Activated CD4-positive, alpha-beta T cell treated with anti-CD3 and anti-CD28 coated beads, Interleukin-2, amount 10 ng/mL, durations not matched to agents 7 days and 5 days (primary cell): ENCODE results near the gene FYN. TPM values are rescaled to one million over a fixed set of nuclear protein-coding genes. Genes with fewer than 3 reads are reported as not detected.
A peak's percentile ranks its signal among the peaks of the same experiment; 100 is the strongest.

Experiments
- CTCF ChIA-PET: fragments of 350-600 bp; sonication (Branson Sonifier 250); formaldehyde crosslinking; loops from one replicate; lab custom pipeline; 2021; ENCODE audit warnings: antibody characterized with exemption; lab: Charles Lee
- POLR2A ChIA-PET: fragments of 350-600 bp; sonication (Branson Sonifier 250); formaldehyde crosslinking; loops from one replicate; lab custom pipeline; 2021; ENCODE audit warnings: antibody characterized with exemption; lab: Charles Lee
- DNase-seq: peaks from one replicate; pipeline ENCODE4 v3.0.0-alpha.2; 2020
- H3K27ac Mint-ChIP-seq: one replicate; pipeline ENCODE4 v1.8.0; 2021; ENCODE audit warnings: mild to moderate bottlenecking, moderate library complexity, mixed read lengths
- H3K27me3 Mint-ChIP-seq: one replicate; pipeline ENCODE4 v1.8.0; 2021; ENCODE audit warnings: mixed read lengths
- H3K36me3 Mint-ChIP-seq: one replicate; pipeline ENCODE4 v1.8.0; 2021; ENCODE audit warnings: low read depth, mixed read lengths
- H3K4me1 Mint-ChIP-seq: one replicate; pipeline ENCODE4 v1.8.0; 2021; ENCODE audit warnings: mixed read lengths
- H3K4me3 Mint-ChIP-seq: one replicate; pipeline ENCODE4 v1.8.0; 2021; ENCODE audit warnings: mild to moderate bottlenecking, moderate library complexity, mixed read lengths
- H3K9me3 Mint-ChIP-seq: one replicate; pipeline ENCODE4 v1.8.0; 2021; ENCODE audit warnings: mixed read lengths
- total RNA-seq, 2 experiments: library from RNA; stranded (reverse); gene quantifications; one replicate each; pipeline ENCODE4 v1.2.3, GENCODE V29; 2021

FYN gene
- total RNA-seq, 2 experiments from 2014 or later = 179 to 225 TPM

- Mint-ChIP-seq H3K27me3 (no peaks in the 10 kb centered on the region), H3K36me3 (peaks cover 35% of the 10 kb centered on the region), H3K9me3 (no peaks in the 10 kb centered on the region), H3K4me1 (peaks cover 21% of the 10 kb centered on the region), H3K4me3 (peak overlapping the region; percentile 31), H3K27ac (no peak overlapping the region)
- DNase-seq = no peak
- ChIA-PET CTCF (interaction anchor here (1.0 to 3.5 kb wide), 7 partner anchors 8 to 197 kb away, joined by 3 to 23 read pairs (median 4); no protein-coding TSS in a partner anchor), POLR2A (interaction anchor here (1.1 kb wide), 1 partner anchor 23 kb away, joined by 3 read pairs; no protein-coding TSS in a partner anchor)
Measured at GRCh38 chr6:111846066-111846465, 27.2 kb downstream of the FYN start.

- ChIA-PET POLR2A (interaction anchor here (1.1 kb wide), 1 partner anchor 24 kb away, joined by 3 read pairs; no protein-coding TSS in a partner anchor), CTCF (interaction anchor here (1.0 to 3.5 kb wide), 9 partner anchors 8 to 198 kb away, joined by 3 to 23 read pairs (median 4); no protein-coding TSS in a partner anchor)
- Mint-ChIP-seq H3K9me3 (no peaks in the 10 kb centered on the region), H3K4me1 (peaks cover 15% of the 10 kb centered on the region), H3K36me3 (peaks cover 32% of the 10 kb centered on the region), H3K4me3 (no peak overlapping the region), H3K27ac (no peak overlapping the region), H3K27me3 (no peaks in the 10 kb centered on the region)
- DNase-seq = no peak
Measured at GRCh38 chr6:111845441-111845871, 27.8 kb downstream of the FYN start.

- CTCF ChIA-PET = interaction anchor here (1.0 to 3.5 kb wide), 11 partner anchors 9 to 129 kb away, joined by 3 to 23 read pairs (median 4); partner anchors contain the start of gene FYN
- no peak overlapping the region for H3K27ac Mint-ChIP-seq
- no peaks in the 10 kb centered on the region for H3K27me3 Mint-ChIP-seq
- H3K4me3 Mint-ChIP-seq = no peak overlapping the region
- peaks cover 33% of the 10 kb centered on the region for H3K36me3 Mint-ChIP-seq
- POLR2A ChIA-PET = interaction anchor here (1.1 kb wide), 1 partner anchor 25 kb away, joined by 3 read pairs; no protein-coding TSS in a partner anchor
- H3K4me1 Mint-ChIP-seq = peaks cover 10% of the 10 kb centered on the region
- no peak for DNase-seq
- H3K9me3 Mint-ChIP-seq = no peaks in the 10 kb centered on the region
Measured at GRCh38 chr6:111844921-111845320, 28.3 kb downstream of the FYN start.

GRCh38 chr6:111844376-111844775 is 28.9 kb downstream of the FYN start:
- peaks cover 31% of the 10 kb centered on the region for H3K36me3 Mint-ChIP-seq
- ChIA-PET CTCF (interaction anchor here (0.9 to 3.5 kb wide), 11 partner anchors 9 to 134 kb away, joined by 3 to 23 read pairs (median 3); partner anchors contain the start of gene FYN), POLR2A (interaction anchor here (0.6 to 1.1 kb wide), 3 partner anchors 9 to 41 kb away, joined by 3 read pairs; no protein-coding TSS in a partner anchor)
- H3K27me3 Mint-ChIP-seq = no peaks in the 10 kb centered on the region
- H3K27ac Mint-ChIP-seq = no peak overlapping the region
- no peaks in the 10 kb centered on the region for H3K9me3 Mint-ChIP-seq
- DNase-seq = no peak
- no peak overlapping the region for H3K4me3 Mint-ChIP-seq
- H3K4me1 Mint-ChIP-seq = peaks cover 5% of the 10 kb centered on the region

GRCh38 chr6:111843347-111844147 is 29.7 kb downstream of the FYN start:
- ChIA-PET CTCF (interaction anchor here (0.6 to 3.5 kb wide), 14 partner anchors 10 to 200 kb away, joined by 3 to 23 read pairs (median 3); partner anchors contain the start of gene FYN), POLR2A (interaction anchor here (0.6 to 1.1 kb wide), 4 partner anchors 10 to 40 kb away, joined by 3 read pairs; partner anchors contain the start of gene FYN)
- DNase-seq = peak; percentile 80
- Mint-ChIP-seq H3K4me3 (no peak overlapping the region), H3K4me1 (no peaks in the 10 kb centered on the region), H3K36me3 (peaks cover 36% of the 10 kb centered on the region), H3K27ac (no peak overlapping the region), H3K27me3 (no peaks in the 10 kb centered on the region), H3K9me3 (no peaks in the 10 kb centered on the region)

- POLR2A ChIA-PET = no interaction called here
- Mint-ChIP-seq H3K36me3 (peaks cover 36% of the 10 kb centered on the region), H3K27me3 (no peaks in the 10 kb centered on the region), H3K27ac (no peak overlapping the region), H3K9me3 (no peaks in the 10 kb centered on the region), H3K4me3 (no peak overlapping the region), H3K4me1 (no peaks in the 10 kb centered on the region)
- CTCF ChIA-PET = interaction anchor here (1.1 to 3.5 kb wide), 2 partner anchors 11 to 201 kb away, joined by 3 to 23 read pairs; no protein-coding TSS in a partner anchor
- DNase-seq = no peak
Measured at GRCh38 chr6:111842891-111843290, 30.4 kb downstream of the FYN start.

GRCh38 chr6:111842271-111842822 is 30.9 kb downstream of the FYN start:
- Mint-ChIP-seq H3K4me1 (no peaks in the 10 kb centered on the region), H3K4me3 (no peak overlapping the region), H3K9me3 (no peaks in the 10 kb centered on the region), H3K27me3 (no peaks in the 10 kb centered on the region), H3K27ac (no peak overlapping the region), H3K36me3 (peaks cover 41% of the 10 kb centered on the region)
- POLR2A ChIA-PET = no interaction called here
- CTCF ChIA-PET = interaction anchor here (3.5 kb wide), 1 partner anchor 12 kb away, joined by 23 read pairs; no protein-coding TSS in a partner anchor
- DNase-seq = no peak

GRCh38 chr6:111841822-111842221 is 31.4 kb downstream of the FYN start:
- no peaks in the 10 kb centered on the region for H3K27me3 Mint-ChIP-seq
- H3K4me1 Mint-ChIP-seq = no peaks in the 10 kb centered on the region
- peaks cover 44% of the 10 kb centered on the region for H3K36me3 Mint-ChIP-seq
- peak; percentile 73 for DNase-seq
- H3K9me3 Mint-ChIP-seq = no peaks in the 10 kb centered on the region
- ChIA-PET CTCF (no interaction called here), POLR2A (no interaction called here)
- H3K4me3 Mint-ChIP-seq = no peak overlapping the region
- H3K27ac Mint-ChIP-seq = no peak overlapping the region

- CTCF ChIA-PET = interaction anchor here (0.8 to 2.8 kb wide), 6 partner anchors 9 to 205 kb away, joined by 3 to 12 read pairs (median 4); no protein-coding TSS in a partner anchor
- DNase-seq = no peak
- Mint-ChIP-seq H3K27ac (peak overlapping the region; percentile 26), H3K9me3 (no peaks in the 10 kb centered on the region), H3K4me3 (no peak overlapping the region), H3K36me3 (peaks cover 40% of the 10 kb centered on the region), H3K27me3 (no peaks in the 10 kb centered on the region), H3K4me1 (peaks cover 6% of the 10 kb centered on the region)
- POLR2A ChIA-PET = no interaction called here
Measured at GRCh38 chr6:111840803-111841202, 32.4 kb downstream of the FYN start.

- ChIA-PET POLR2A (interaction anchor here (0.8 kb wide), 1 partner anchor 33 kb away, joined by 3 read pairs; no protein-coding TSS in a partner anchor), CTCF (interaction anchor here (0.6 to 2.8 kb wide), 11 partner anchors 7 to 206 kb away, joined by 3 to 12 read pairs (median 4); no protein-coding TSS in a partner anchor)
- Mint-ChIP-seq H3K36me3 (peaks cover 44% of the 10 kb centered on the region), H3K9me3 (no peaks in the 10 kb centered on the region), H3K27ac (peak overlapping the region; percentile 89), H3K4me3 (peak overlapping the region; percentile 30), H3K4me1 (peaks cover 24% of the 10 kb centered on the region), H3K27me3 (no peaks in the 10 kb centered on the region)
- DNase-seq = peak; percentile 41
Measured at GRCh38 chr6:111838749-111839484, 34.3 kb downstream of the FYN start.

GRCh38 chr6:111837641-111838500 is 35.4 kb downstream of the FYN start:
- ChIA-PET CTCF (interaction anchor here (1.3 to 1.5 kb wide), 2 partner anchors 16 to 75 kb away, joined by 3 to 5 read pairs; no protein-coding TSS in a partner anchor), POLR2A (interaction anchor here (0.7 kb wide), 1 partner anchor 34 kb away, joined by 3 read pairs; no protein-coding TSS in a partner anchor)
- Mint-ChIP-seq H3K4me3 (peak overlapping the region; percentile 53), H3K27ac (peak overlapping the region; percentile 89), H3K9me3 (no peaks in the 10 kb centered on the region), H3K27me3 (no peaks in the 10 kb centered on the region), H3K4me1 (peaks cover 34% of the 10 kb centered on the region), H3K36me3 (peaks cover 49% of the 10 kb centered on the region)
- peak; percentile 67 for DNase-seq
